ENCODE results near the gene XYLT2. TPM values are rescaled to one million over a fixed set of nuclear protein-coding genes. Genes with fewer than 3 reads are reported as not detected.

XYLT2 gene
- total RNA-seq, 1 experiment from 2014 or later: 28.5 TPM

GRCh38 chr17:50359998-50360461 is 14.1 kb downstream of the XYLT2 start:
- CTCF ChIA-PET: no interaction called here
- BruUV-seq (replicated peaks): no TSS peak
- 0 out of 2 replicates have a peak, but pooled peaks cover 2% of the 10 kb centered on the region for H3K36me3 ChIP-seq (ENCODE audit: control insufficient read depth, insufficient read depth, low read length)
- in situ Hi-C loops (cut with HindIII; ENCODE audit: low pct_unique_long_range_greater_than_20kb, low sequenced_read_pairs) (no loop called here), intact Hi-C loops (cut with micrococcal nuclease; ENCODE audit: unreplicated experiment) (no loop called here)
- H3K4me3 ChIP-seq (ENCODE audit: low read depth in 2 of 2, low read length in 2 of 2): no peak overlapping the region
- H3K27ac ChIP-seq (ENCODE audit: low read length): no peak overlapping the region
- no peak for TF ChIP-seq SIN3A (IDR thresholded peaks at IDR 0.05; ENCODE audit: borderline replicate concordance, insufficient read depth, low read depth, low read length)
- TF ChIP-seq REST (IDR thresholded peaks at IDR 0.05; ENCODE audit: insufficient read depth in 1 of 2, low read depth in 2 of 2, low read length in 1 of 2): no peak
- no peak for TF ChIP-seq POLR2AphosphoS5 (IDR thresholded peaks at IDR 0.05; ENCODE audit: low read depth, low read length)
- no peak for TF ChIP-seq TCF7L2 (IDR thresholded peaks at IDR 0.05; ENCODE audit: low read depth, low read length)
- TF ChIP-seq CTCF (IDR thresholded peaks at IDR 0.05): no peak
- H3K27me3 ChIP-seq (ENCODE audit: control insufficient read depth, insufficient read depth, low read length): no peaks in the 10 kb centered on the region
- DNase-seq (ENCODE audit: low read depth, low spot score) (no peak), ATAC-seq (no peak)
- peaks cover 7% of the 10 kb centered on the region; the same call in 1 of the 2 replicates for H3K4me1 ChIP-seq (ENCODE audit: control insufficient read depth, insufficient read depth, low read length)
- POLR2A ChIA-PET: no interaction called here
- H3K9me3 ChIP-seq (ENCODE audit: control insufficient read depth, insufficient read depth, low read depth, low read length): no peaks in the 10 kb centered on the region

GRCh38 chr17:50360486-50361115 is 14.7 kb downstream of the XYLT2 start:
- no peak for TF ChIP-seq REST (IDR thresholded peaks at IDR 0.05; ENCODE audit: insufficient read depth in 1 of 2, low read depth in 2 of 2, low read length in 1 of 2)
- no peak for TF ChIP-seq POLR2AphosphoS5 (IDR thresholded peaks at IDR 0.05; ENCODE audit: low read depth, low read length)
- no peak for TF ChIP-seq SIN3A (IDR thresholded peaks at IDR 0.05; ENCODE audit: borderline replicate concordance, insufficient read depth, low read depth, low read length)
- TF ChIP-seq TCF7L2 (IDR thresholded peaks at IDR 0.05; ENCODE audit: low read depth, low read length): no peak
- BruUV-seq (replicated peaks): TSS peak; percentile 90
- H3K36me3 ChIP-seq (ENCODE audit: control insufficient read depth, insufficient read depth, low read length): 0 out of 2 replicates have a peak, but pooled peaks cover 2% of the 10 kb centered on the region

More at GRCh38 chr17:50360486-50361115, 14.7 kb downstream of the XYLT2 start:
- no peak overlapping the region for H3K27ac ChIP-seq (ENCODE audit: low read length)
- DNase-seq (ENCODE audit: low read depth, low spot score): no peak
- H3K27me3 ChIP-seq (ENCODE audit: control insufficient read depth, insufficient read depth, low read length): no peaks in the 10 kb centered on the region
- H3K4me1 ChIP-seq (ENCODE audit: control insufficient read depth, insufficient read depth, low read length): peaks cover 7% of the 10 kb centered on the region; the same call in 1 of the 2 replicates
- ATAC-seq: no peak
- H3K4me3 ChIP-seq (ENCODE audit: low read depth in 2 of 2, low read length in 2 of 2): no peak overlapping the region
- CTCF ChIA-PET: interaction anchor here (0.6 to 2.6 kb wide), 4 partner anchors 13 to 332 kb away, joined by 3 to 21 read pairs (median 6); partner anchors contain the start of gene LRRC59
- intact Hi-C loops (cut with micrococcal nuclease; ENCODE audit: unreplicated experiment) (no loop called here), in situ Hi-C loops (cut with HindIII; ENCODE audit: low pct_unique_long_range_greater_than_20kb, low sequenced_read_pairs) (no loop called here)
- H3K9me3 ChIP-seq (ENCODE audit: control insufficient read depth, insufficient read depth, low read depth, low read length): no peaks in the 10 kb centered on the region
- POLR2A ChIA-PET: no interaction called here

All from Panc1 (cell line).